RPMI7951 (cell line): ENCODE results near the gene SERTM2. TPM values are rescaled to one million over a fixed set of nuclear protein-coding genes. Genes with fewer than 3 reads are reported as not detected.

Experiments used
- DNase-seq: peaks from one replicate; pipeline ENCODE4 v3.0.0-alpha.2; 2012; ENCODE audit warnings: low read depth
- total RNA-seq: library from RNA; depleted of rRNA; stranded (reverse); fragments of >200 nt; shearing (Covaris generic); gene quantifications from 2 replicates; pipeline ENCODE4 v1.2.3, GENCODE V29; 2014; rRNA removed

The SERTM2 gene
- total RNA-seq, 1 experiment from 2014 or later, result not detected

GRCh38 chrX:111560801-111561200 is 49.4 kb downstream of the SERTM2 start:
- DNase-seq, result no peak

GRCh38 chrX:111561851-111562250 is 50.4 kb downstream of the SERTM2 start:
- DNase-seq, result no peak

GRCh38 chrX:111567542-111568255 is 56.3 kb downstream of the SERTM2 start:
- DNase-seq, result no peak

GRCh38 chrX:111568354-111568753 is 56.9 kb downstream of the SERTM2 start:
- DNase-seq, result peak; percentile 16

GRCh38 chrX:111568817-111569216 is 57.4 kb downstream of the SERTM2 start:
- DNase-seq, result no peak

Other genes with a start within 250 kb of the SERTM2 start
- not detected in 2 replicates for gene CAPN6, start 241.2 kb upstream of the SERTM2 start, total RNA-seq
- gene DCX, start 99.5 kb upstream of the SERTM2 start, total RNA-seq, result not detected in 2 replicates
- 36.2 and 36.4 TPM in 2 replicates for gene ALG13, start 169.5 kb downstream of the SERTM2 start, total RNA-seq